ENCODE measurements around the gene ACTMAP. TPM values are rescaled to one million over a fixed set of nuclear protein-coding genes. Genes with fewer than 3 reads are reported as not detected.
"Not testable (repeated sequence)": the region's sequence is repeated elsewhere in the genome, so short reads cannot be mapped to it uniquely, and the experiment has no call there.

Gene ACTMAP
- 5.6 TPM for total RNA-seq
- long read RNA-seq, partial matches to known transcripts = 3 of 8 reads
- long read RNA-seq, other reads (novel, unspliced or antisense) = 5 of 8 reads

DNA sequence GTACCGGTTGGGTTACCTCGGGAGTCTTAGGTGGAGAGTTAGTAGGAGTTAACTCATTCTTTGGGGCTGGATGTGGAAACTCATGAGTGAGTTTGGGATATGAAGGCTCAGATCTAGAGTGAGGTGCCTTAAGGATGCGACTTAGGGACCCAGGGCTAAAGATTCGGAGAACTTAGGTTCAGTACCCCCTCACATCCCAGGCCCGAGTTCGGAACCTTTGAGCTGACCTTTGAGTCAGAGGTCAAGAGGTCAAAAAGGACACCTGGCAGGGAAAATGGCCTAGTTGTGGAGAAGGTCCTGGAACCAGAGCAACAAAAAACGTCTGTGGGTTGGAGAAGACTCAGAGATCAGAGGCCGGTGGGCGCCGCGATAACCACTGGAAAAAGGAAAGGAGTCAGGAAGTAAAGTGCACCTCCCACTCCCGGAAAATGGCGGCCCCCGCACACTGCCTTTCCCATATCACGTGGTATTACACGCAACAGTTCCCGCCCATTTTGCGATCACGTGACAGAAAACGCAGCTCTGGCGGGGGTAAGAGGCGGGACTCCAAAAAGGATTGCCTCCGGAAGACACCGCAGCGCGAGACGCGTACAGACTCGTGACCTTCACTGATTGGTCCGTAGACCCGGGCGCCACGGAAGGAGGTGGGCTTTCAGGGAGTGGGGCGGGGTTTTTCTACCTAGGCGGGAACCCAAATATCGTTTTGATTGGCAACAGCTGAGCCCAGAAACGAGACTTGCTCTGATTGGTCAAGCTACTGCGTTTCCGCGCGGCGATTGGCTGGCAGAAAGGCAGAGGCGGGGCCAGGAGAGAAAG lies at the start of gene ACTMAP:
Gene ACTMAP, minus strand, starts transcription at position 420 of the 816 bp plus-strand sequence. CDS start 674 bp downstream, outside the sequence.
- peak; percentile 100 for DNase-seq (ENCODE audit: low spot score)

GRCh38 chr19:40799558-40800338 lies 49.5 kb upstream of the ACTMAP start:
- no peak for DNase-seq (ENCODE audit: low spot score)

DNA sequence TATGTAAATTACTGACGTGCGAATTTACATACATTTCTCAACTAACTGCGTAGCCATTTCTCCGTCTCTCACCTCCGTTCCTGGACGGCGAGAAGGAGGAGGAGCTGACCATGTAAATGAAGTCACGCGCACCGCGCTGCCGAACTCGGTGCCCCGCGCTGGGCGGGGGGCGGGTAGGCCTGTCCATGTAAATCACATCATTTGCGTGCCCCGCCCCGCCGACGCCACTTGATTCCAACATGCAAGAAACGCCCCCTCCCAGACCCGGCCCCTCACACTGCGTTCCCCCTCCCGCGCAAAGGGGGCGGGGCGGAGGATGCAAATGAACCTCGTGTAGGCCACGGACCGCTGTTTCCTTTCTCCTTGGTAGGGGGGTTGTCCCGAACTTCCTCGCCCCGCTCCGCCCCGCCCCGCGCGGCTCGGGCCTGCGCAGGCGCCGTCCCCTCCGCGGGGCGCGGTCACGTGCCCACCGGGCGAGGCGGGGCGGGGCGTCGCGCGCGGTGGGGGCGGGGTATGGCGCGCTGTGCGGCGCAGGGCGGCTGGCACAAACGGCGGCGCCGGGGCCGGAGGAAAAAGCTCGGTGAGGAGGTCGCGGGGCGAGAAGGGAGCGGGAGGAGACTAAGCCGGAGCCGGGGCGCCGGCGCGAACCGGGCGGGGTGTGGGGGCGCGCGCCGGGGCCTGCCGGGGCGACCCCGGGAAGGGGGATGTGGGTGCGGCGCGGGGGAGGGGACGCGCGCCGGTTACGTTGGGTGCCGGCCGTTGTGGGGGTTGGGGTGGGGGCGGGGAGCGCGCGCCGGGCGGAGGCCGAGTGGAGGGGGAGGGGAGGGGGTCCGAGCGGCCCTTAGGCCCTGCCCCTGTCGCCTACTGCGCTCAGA lies 48.6 kb upstream of the ACTMAP start, which contains the start of gene EGLN2:
Gene EGLN2, plus strand, starts transcription at position 509 of the 875 bp plus-strand sequence. CDS start 1,382 bp downstream, outside the sequence.
- DNase-seq (ENCODE audit: low spot score) = peak; percentile 100

- no peak for DNase-seq (ENCODE audit: low spot score)
Measured at GRCh38 chr19:40797963-40798682, 47.8 kb upstream of the ACTMAP start.

DNA sequence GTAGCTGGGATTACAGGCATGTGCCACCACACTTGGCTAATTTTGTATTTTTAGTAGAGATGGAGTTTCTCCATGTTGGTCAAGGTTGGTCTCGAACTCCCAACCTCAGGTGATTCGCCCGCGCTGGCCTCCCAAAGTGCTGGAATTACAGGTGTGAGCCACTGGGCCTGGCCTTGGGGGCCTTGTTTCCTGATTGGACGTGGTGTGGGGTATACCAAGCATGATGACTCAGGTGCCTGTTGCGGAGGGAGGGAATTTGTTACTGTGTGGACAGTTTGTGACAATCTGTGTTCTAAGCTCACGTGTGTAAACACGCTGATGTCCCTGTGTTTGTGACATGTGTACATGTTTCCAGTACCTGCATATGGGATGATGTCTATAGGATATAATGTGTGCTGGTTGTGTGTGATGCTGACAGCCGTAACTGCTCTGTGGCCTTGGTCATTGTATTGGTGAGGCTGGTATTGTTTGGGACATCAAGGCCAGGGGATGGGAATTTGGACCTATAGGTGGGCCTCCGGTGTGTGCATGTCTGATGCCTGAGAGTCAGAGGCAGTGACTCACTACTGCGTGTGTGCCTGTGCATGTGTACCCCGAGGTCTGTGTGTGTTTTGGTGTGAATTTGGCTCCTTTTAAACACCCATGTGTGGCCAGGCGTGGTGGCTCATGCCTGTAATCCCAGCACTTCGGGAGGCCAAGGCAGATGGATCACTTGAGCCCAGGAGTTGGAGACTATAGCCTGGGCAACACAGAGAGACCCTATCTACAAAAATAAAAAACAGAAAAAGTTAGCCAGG lies 47.1 kb upstream of the ACTMAP start:
- no peak for DNase-seq (ENCODE audit: low spot score)

DNA sequence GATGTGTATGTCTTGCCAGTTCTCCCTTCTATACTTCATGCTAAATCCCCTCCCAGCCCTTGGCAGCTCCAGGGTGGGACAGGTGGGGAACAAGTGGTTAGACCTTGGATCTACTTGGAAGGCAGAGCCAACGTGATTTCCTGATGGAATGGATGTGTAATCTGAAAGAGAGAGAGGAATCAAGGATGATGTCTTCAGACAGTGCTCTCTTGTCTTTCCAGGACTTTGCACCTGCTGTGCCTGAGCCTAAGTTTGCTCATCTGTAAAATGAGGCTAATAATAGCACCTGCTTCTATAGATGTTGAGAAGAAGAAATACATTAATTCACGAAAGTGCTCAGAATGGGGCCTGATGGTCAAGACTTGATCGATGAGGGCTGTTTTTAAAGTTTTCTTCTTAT lies 41.7 kb upstream of the ACTMAP start:
- DNase-seq (ENCODE audit: low spot score) = no peak

- DNase-seq (ENCODE audit: low spot score) = no peak
Measured at GRCh38 chr19:40791349-40791748, 41.1 kb upstream of the ACTMAP start.

DNA sequence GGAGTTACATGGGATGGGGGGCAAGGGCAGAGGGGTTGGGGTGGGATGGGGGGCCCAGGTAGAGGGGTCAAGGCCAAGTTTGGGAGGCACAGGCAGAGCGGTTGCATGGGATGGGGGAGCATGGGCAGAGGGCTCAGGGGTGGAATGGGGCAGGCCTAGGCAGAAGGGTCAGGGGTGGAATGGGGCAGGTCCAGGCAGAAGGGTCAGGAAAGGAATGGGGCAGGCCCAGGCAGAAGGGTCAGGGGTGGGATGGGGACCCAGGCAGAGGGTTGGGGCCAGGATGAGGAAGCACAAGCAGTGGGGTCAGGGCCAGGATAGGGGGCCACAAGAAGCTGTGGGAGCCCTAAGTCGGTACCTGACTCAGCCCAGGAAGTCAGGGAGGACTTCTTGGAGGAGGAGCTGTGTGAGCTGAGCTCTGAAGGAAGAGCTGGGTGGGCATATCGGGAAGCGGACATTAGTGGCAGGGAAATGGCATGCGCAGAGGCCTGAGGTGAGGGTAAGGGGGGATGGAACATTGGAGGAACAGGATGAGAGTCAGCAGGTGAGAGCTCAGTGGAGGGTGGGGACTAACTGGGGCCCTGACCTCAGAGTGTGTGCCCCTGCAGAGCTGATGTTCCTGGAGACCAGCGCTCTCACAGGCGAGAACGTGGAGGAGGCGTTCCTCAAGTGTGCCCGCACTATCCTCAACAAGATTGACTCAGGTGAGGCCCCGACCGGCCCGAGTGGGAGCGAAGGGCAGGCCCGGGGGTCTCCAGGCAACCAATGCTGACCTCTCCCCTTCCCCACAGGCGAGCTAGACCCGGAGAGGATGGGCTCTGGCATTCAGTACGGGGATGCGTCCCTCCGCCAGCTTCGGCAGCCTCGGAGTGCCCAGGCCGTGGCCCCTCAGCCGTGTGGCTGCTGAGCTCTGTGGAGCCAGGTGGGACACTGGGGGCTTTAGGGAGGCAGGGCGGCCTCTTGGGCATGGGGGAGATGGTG lies 36.1 kb upstream of the ACTMAP start:
- no peak for DNase-seq (ENCODE audit: low spot score)

DNA sequence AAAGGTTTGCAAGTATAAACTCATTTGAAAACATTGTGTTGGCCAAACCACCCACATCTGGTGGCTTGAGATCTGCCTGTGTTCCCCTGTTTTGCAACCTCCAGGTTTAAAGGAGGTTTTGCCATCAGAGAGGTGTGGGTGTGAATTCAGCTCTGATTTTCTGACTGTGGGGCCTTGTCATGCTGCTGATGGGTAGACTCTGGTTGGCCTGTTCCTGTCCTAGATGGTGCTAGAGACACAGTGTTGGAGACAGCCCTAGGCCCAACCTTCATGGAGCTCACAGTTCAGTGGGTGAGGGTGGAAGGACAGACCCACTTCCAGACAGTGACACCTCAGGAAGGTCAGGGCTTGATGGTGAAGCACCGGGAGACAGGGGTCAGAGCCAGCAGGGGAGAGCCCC lies 35.2 kb upstream of the ACTMAP start:
- DNase-seq (ENCODE audit: low spot score) = no peak

DNA sequence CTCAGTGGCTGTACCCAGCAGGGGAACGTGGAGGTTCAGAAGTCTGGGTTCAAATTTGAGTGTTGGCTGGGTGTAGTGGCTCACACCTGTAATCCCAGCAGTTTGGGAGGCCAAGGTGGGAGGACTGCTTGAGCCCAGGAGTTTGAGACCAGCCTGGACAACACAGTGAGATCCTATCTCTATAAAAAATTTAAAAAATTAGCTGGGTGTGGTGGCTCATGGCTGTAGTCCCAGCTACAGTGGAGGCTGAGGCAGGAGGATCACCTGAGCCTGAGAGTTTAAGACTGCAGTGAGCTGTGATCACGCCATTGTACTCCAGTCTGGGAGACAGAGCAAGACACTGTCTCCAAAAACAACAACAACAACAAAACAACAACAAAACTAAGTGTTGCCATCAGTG lies 33.9 kb upstream of the ACTMAP start:
- not testable (repeated sequence) for DNase-seq (ENCODE audit: low spot score)

- DNase-seq (ENCODE audit: low spot score) = no peak
Measured at GRCh38 chr19:40783711-40784110, 33.4 kb upstream of the ACTMAP start.

- DNase-seq (ENCODE audit: low spot score) = no peak
Measured at GRCh38 chr19:40781140-40781539, 30.9 kb upstream of the ACTMAP start.

- DNase-seq (ENCODE audit: low spot score) = no peak
Measured at GRCh38 chr19:40780582-40780981, 30.3 kb upstream of the ACTMAP start.

- DNase-seq (ENCODE audit: low spot score) = no peak
Measured at GRCh38 chr19:40778706-40779284, 28.5 kb upstream of the ACTMAP start.

DNA sequence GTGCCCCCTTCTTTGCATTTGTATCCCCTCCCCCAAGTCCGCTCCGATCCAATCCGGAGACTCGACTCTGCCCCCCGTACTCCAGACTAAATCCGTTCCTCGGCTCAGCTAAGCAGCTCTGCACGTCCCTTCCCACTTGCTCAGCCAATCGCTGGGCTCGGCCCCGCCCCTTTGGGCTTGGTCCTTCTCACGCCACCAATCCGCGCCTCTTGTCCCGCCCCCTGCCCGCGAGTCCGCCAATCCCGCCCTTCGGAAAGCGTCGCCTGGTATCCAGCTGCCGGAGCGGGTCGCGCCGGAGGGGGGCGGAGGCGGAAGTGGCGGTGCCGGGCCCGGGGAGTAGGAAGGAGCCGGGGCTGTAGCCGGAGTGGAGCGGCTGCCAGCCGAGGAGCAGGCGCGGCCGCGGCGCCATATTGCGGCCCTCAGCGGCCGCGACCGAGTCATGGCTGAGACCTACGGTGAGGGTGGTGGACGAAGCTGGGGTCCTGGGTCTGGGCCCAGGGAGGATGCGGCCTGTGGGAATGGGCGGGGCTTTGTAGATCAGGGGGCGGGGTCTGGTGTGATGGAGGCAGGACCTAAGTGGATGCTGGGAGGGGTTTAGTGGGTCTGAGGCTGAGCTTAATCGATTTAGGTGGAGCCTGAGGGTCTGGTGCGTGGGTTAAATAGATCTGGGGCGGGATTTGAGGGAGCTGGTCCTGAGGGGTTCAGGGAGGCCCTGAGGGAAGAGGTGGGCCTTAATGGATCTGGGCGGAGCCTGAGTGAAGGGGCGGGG lies 27.8 kb upstream of the ACTMAP start, which contains the start of gene RAB4B:
Gene RAB4B, plus strand, starts transcription at position 311 of the 769 bp plus-strand sequence. Its CDS starts 129 bp downstream, at position 440.
- peak; percentile 100 for DNase-seq (ENCODE audit: low spot score)

DNA sequence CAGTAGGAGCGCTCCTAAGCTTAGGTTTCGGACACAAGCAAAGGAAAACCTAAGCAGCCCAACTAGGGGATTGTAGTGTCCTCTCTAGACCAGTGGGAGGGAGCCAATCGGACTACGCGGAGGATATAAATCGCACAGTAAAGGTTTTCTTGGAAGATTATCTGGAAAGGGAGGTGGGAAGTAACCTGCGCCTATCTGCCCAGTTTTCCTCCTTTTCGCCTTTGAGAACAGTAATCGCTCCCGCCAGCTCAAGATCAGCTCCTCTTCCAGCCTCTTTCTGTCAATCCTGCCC lies 27.3 kb upstream of the ACTMAP start:
- no peak for DNase-seq (ENCODE audit: low spot score)

- no peak for DNase-seq (ENCODE audit: low spot score)
Measured at GRCh38 chr19:40776932-40777644, 26.8 kb upstream of the ACTMAP start.
